NT2/D1 (cell line): ENCODE data around the gene HNRNPA0.

Experiments used
- SUZ12 ChIP-seq: IDR thresholded peaks from 2 replicates; pipeline ENCODE4 v1.6.1; 2011; ENCODE audit not compliant: insufficient read length, insufficient read depth; ENCODE audit errors: extremely low read depth
- YY1 ChIP-seq: IDR thresholded peaks from 2 replicates; pipeline ENCODE4 v1.6.1; 2011; ENCODE audit not compliant: insufficient read length, insufficient read depth
- ZNF274 ChIP-seq: IDR thresholded peaks from 2 replicates; pipeline ENCODE4 v1.6.1; 2011; ENCODE audit warnings: mild to moderate bottlenecking, low read depth, low read length

- TF ChIP-seq YY1 = no peak
- TF ChIP-seq SUZ12 = no peak
- TF ChIP-seq ZNF274 = no peak
Observed at GRCh38 chr5:137708796-137709559, 45.2 kb downstream of the HNRNPA0 start.
